K562 (cell line): ENCODE measurements around the gene COL26A1. TPM values are rescaled to one million over a fixed set of nuclear protein-coding genes. Genes with fewer than 3 reads are reported as not detected.

Experiments
- ATAC-seq: fragments of 200-7000 bp; cut with Tn5 transposase; 3 replicates; pipeline ENCODE4 v1.9.1; 2020; ENCODE audit warnings: moderate library complexity
- BruUV-seq: library from RNA; stranded (reverse); fragments of 400-500 nt; replicated peaks from 2 replicates; lab custom pipeline; 2021; lab: Mats Ljungman, UMichigan
- CTCF ChIA-PET: fragments of 300-600 bp; formaldehyde crosslinking; extraction: SDS; loops from one replicate; lab custom pipeline; 2021; ENCODE audit warnings: low intra/inter-chr PET ratio; lab: Yijun Ruan, JAX
- POLR2A ChIA-PET: fragments of 300-600, 350-650 bp; sonication (Branson Sonifier 250); formaldehyde crosslinking; extraction: SDS; loops from one replicate; lab custom pipeline; 2021; ENCODE audit warnings: antibody characterized with exemption, inconsistent platforms; lab: Yijun Ruan, JAX
- DNase-seq, 4 experiments: peaks; one replicate each; pipeline versions ENCODE4 v3.0.0 to v3.0.0-alpha.2; 2011 to 2018; ENCODE audit warnings: low spot score in 3 of 4, mixed read lengths in 3 of 4; ENCODE audit errors: extremely low read depth in 1 of 4
- FAIRE-seq: peaks from 2 replicates; lab custom pipeline; 2011; peaks lifted over from hg19 to GRCh38; lab: Jason Lieb, UNC
- H2AFZ ChIP-seq: 2 replicates; pipeline ENCODE4 v1.6.0; 2011; ENCODE audit warnings: low read depth, low read length, control low read depth, inconsistent platforms
- H3K27ac ChIP-seq: fragments of 200-600 bp; 3 replicates; pipeline ENCODE4 v1.8.0; 2011; ENCODE audit warnings: low read depth, mild to moderate bottlenecking, control low read depth, inconsistent platforms, low read length, moderate library complexity, mixed read lengths; ENCODE audit errors: extremely low read depth
- H3K27me3 ChIP-seq, 2 experiments: fragments of 300-600 bp in 1 of 2; 2 replicates in 1 of 2; 3 replicates in 1 of 2; pipeline versions ENCODE4 v1.6.0 to v1.8.0; 2011; ENCODE audit warnings: inconsistent platforms in 2 of 2, low read length in 2 of 2, mild to moderate bottlenecking in 1 of 2, mixed read lengths in 1 of 2, moderate library complexity in 1 of 2; ENCODE audit not compliant: control insufficient read depth in 2 of 2, insufficient read depth in 2 of 2
- H3K36me3 ChIP-seq: fragments of 300-600 bp; 3 replicates; pipeline ENCODE4 v1.8.0; 2011; ENCODE audit warnings: mild to moderate bottlenecking, low read length, inconsistent platforms; ENCODE audit not compliant: control insufficient read depth, insufficient read depth
- H3K4me1 ChIP-seq, 2 experiments: fragments of 200-600 bp in 1 of 2; replicated peaks in 1 of 2; 2 replicates in 1 of 2; 3 replicates in 1 of 2; pipeline versions ENCODE4 v1.5.1 to v1.8.0; 2011; ENCODE audit warnings: inconsistent platforms in 2 of 2, low read length in 2 of 2, mild to moderate bottlenecking in 1 of 2, mixed read lengths in 1 of 2, moderate library complexity in 1 of 2; ENCODE audit not compliant: control insufficient read depth in 2 of 2, insufficient read depth in 2 of 2
- H3K4me2 ChIP-seq: 2 replicates; pipeline ENCODE4 v1.6.1; 2011; ENCODE audit warnings: low read length, control low read depth, inconsistent platforms, mixed read lengths; ENCODE audit not compliant: insufficient read depth
- H3K4me3 ChIP-seq: fragments of 200-600 bp; sonication (generic), shearing (Covaris generic); 2 replicates; pipeline ENCODE4 v1.5.1; 2016; ENCODE audit warnings: control low read depth, inconsistent platforms
- H3K79me2 ChIP-seq: fragments of 200-600 bp; 3 replicates; pipeline ENCODE4 v1.8.0; 2011; ENCODE audit warnings: low read length, inconsistent platforms; ENCODE audit not compliant: control insufficient read depth, insufficient read depth
- H3K9ac ChIP-seq, 2 experiments: 2 replicates each; pipeline versions ENCODE4 v1.6.0 to v1.6.1; 2011; ENCODE audit warnings: low read depth in 2 of 2, low read length in 2 of 2, control low read depth in 1 of 2, inconsistent platforms in 1 of 2, mild to moderate bottlenecking in 1 of 2, mixed read lengths in 1 of 2; ENCODE audit not compliant: insufficient read depth in 1 of 2
- H3K9me1 ChIP-seq: one replicate; pipeline ENCODE4 v1.6.0; 2011; ENCODE audit warnings: inconsistent platforms, mild to moderate bottlenecking, low read length, moderate library complexity; ENCODE audit not compliant: control insufficient read depth, insufficient read depth
- H3K9me3 ChIP-seq: replicated peaks from 2 replicates; pipeline ENCODE4 v1.5.1; 2011; ENCODE audit warnings: low read depth, low read length, inconsistent platforms; ENCODE audit not compliant: control insufficient read depth, insufficient read depth
- H4K20me1 ChIP-seq: replicated peaks from 2 replicates; pipeline ENCODE4 v1.6.1; 2011; ENCODE audit warnings: low read length, inconsistent platforms, mixed read lengths; ENCODE audit not compliant: control insufficient read depth, insufficient read depth
- BHLHE40 ChIP-seq: IDR thresholded peaks from 2 replicates; pipeline ENCODE4 v1.6.1; 2011; ENCODE audit warnings: low read length, improper control_type of control experiment
- CBX1 ChIP-seq: sonication (generic); IDR thresholded peaks from 2 replicates; pipeline ENCODE4 v1.6.1; 2016; ENCODE audit warnings: antibody characterized with exemption, low read depth, mild to moderate bottlenecking
- CHD4 ChIP-seq: fragments of 200-600 bp; sonication (generic); IDR thresholded peaks from 3 replicates; pipeline ENCODE4 v1.6.1; 2012; ENCODE audit warnings: low read depth, mild to moderate bottlenecking, mixed read lengths, low read length, inconsistent platforms; ENCODE audit not compliant: insufficient read depth, insufficient replicate concordance, poor library complexity, severe bottlenecking
- FOXM1 ChIP-seq, 2 experiments: fragments of 450-650 bp in 1 of 2; sonication (generic) in 1 of 2; formaldehyde crosslinking in 1 of 2; IDR thresholded peaks; 2 replicates each; pipeline versions ENCODE4 v1.6.1 to v1.9.0; 2017 to 2022; ENCODE audit warnings: low read depth in 2 of 2, mild to moderate bottlenecking in 2 of 2, missing genetic modification reagents in 1 of 2, moderate library complexity in 1 of 2
- GABPB1 ChIP-seq: sonication (generic); formaldehyde crosslinking; IDR thresholded peaks from 2 replicates; pipeline ENCODE4 v1.8.0; 2022; ENCODE audit warnings: mild to moderate bottlenecking, missing genetic modification reagents
- HDAC1 ChIP-seq, 2 experiments: fragments of 450-650 bp; IDR thresholded peaks; 2 replicates each; pipeline ENCODE4 v1.6.1; 2016 to 2017; ENCODE audit warnings: inconsistent platforms in 1 of 2, mild to moderate bottlenecking in 1 of 2, moderate library complexity in 1 of 2
- SIRT6 ChIP-seq: IDR thresholded peaks from one replicate; pipeline ENCODE4 v1.6.1; 2012; ENCODE audit warnings: low read depth, mild to moderate bottlenecking, control low read depth, inconsistent platforms, low read length, moderate library complexity
- SRSF9 ChIP-seq: fragments of 200-400 bp; formaldehyde crosslinking; IDR thresholded peaks from 2 replicates; pipeline ENCODE4 v1.6.1; 2017; ENCODE audit warnings: low read depth, low read length, borderline replicate concordance
- TCF7 ChIP-seq: sonication (generic); IDR thresholded peaks from 2 replicates; pipeline ENCODE4 v1.6.1; 2016; ENCODE audit warnings: antibody characterized with exemption, borderline replicate concordance
- XRCC3 ChIP-seq: fragments of 450-650 bp; IDR thresholded peaks from 2 replicates; pipeline ENCODE4 v1.6.1; 2017; ENCODE audit warnings: mild to moderate bottlenecking, moderate library complexity
- ZNF146 ChIP-seq: IDR thresholded peaks from one replicate; pipeline ENCODE4 v1.6.1; 2018; ENCODE audit warnings: missing compliant biosample characterization; ENCODE audit not compliant: unreplicated experiment
- WGBS: fragments of 100-300 bp; shearing (Covaris generic); methylation state at CpG from one replicate; pipeline ENCODE4 v1.1.6; 2016; ENCODE audit warnings: low coverage, mixed read lengths; ENCODE audit not compliant: insufficient coverage; ENCODE audit errors: missing lambda C conversion rate; 5-methylcytosine and 5-hydroxymethylcytosine counted together
- in situ Hi-C: fragments of 300-500 bp; cut with MboI; formaldehyde crosslinking; loops from 4 replicates; pipeline ENCODE4 v1.15.0; 2018; ENCODE audit warnings: inconsistent platforms, mixed read lengths
- intact Hi-C: fragments of 100-400 bp; cut with micrococcal nuclease; formaldehyde crosslinking; loops from 2 replicates; pipeline ENCODE4 v1.14.2; 2022
- polyA plus RNA-seq, 8 experiments: library from polyadenylated mRNA; depleted of rRNA in 4 of 8; stranded (reverse) in 5 of 8; unstranded in 3 of 8; fragments of >200 nt; fragmentation: Nextera tagmentation in 2 of 8; fragmentation: Illumina TruSeq in 1 of 8; extraction: Ambion mirVana in 2 of 8; extraction: Trizol in 1 of 8; gene quantifications; 2 replicates each; pipeline versions ENCODE4 v1.2.1 to v1.2.3, GENCODE V29; 2011 to 2014; ENCODE audit warnings: inconsistent platforms in 1 of 8, missing spikeins in 1 of 8
- total RNA-seq, 7 experiments: library from RNA; depleted of rRNA in 6 of 7; stranded (reverse); fragments of >200 nt in 6 of 7; fragmentation: Illumina TruSeq in 2 of 7; extraction: Trizol in 2 of 7; gene quantifications; 2 replicates each; pipeline versions ENCODE4 v1.2.1 to v1.2.3, GENCODE V29; 2011 to 2021; ENCODE audit warnings: low replicate concordance in 1 of 7
- TF ChIP-seq, protein P1 (sequence below): fragments of 250-450 bp; sonication (Bioruptor Pico); IDR thresholded peaks from 2 replicates; pipeline ENCODE4 v1.5.0; 2020; ENCODE audit warnings: mild to moderate bottlenecking, borderline replicate concordance
- TF ChIP-seq, protein P2 (sequence below): sonication (generic); formaldehyde crosslinking; IDR thresholded peaks from 2 replicates; pipeline ENCODE4 v1.8.0; 2022; ENCODE audit warnings: mild to moderate bottlenecking, missing genetic modification reagents

The COL26A1 gene
- total and polyA plus RNA-seq, 9 of the 15 experiments (the other 6 are each of a cell fraction or from before 2014, with no cell fraction given) = 0.04 to 0.39 (median 0.07) TPM; not detected in 5

DNA sequence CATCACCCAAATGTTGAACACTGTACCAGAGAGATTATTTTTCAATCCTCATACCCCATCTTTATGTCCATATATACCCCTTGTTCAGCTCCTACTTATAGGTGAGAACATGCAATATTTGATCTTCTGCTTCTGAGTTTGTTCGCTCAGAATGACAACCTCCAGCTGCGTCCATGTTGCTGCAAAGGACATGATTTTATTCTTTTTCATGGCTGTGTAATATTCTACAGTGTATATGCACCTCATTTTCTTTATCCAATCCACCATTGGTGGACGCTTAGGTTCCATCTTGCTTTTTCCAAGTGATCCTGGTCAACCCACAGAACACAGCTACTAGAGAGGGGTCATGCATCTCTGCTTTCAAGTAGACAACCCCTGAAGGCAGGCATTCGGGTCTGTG, 166.9 kb downstream of the COL26A1 start:
- Histone ChIP-seq H3K27me3 (peaks cover 7 to 73% of the 10 kb centered on the region in 2 experiments; a peak in 4 of 5 replicates), H3K79me2 (no peaks in the 10 kb centered on the region), H3K36me3 (no peaks in the 10 kb centered on the region), H3K4me1 (peaks cover 0 to 3% of the 10 kb centered on the region in 2 experiments; a peak in 1 of 5 replicates), H3K9me3 (no peaks in the 10 kb centered on the region), H2AFZ (no peak overlapping the region), H3K9me1 (no peaks in the 10 kb centered on the region), H3K27ac (no peak overlapping the region), H4K20me1 (no peaks in the 10 kb centered on the region), H3K4me3 (no peak overlapping the region), H3K4me2 (no peak overlapping the region), H3K9ac (no peak overlapping the region)
- FAIRE-seq (no peak), ATAC-seq (no peak), DNase-seq (no peak)
- intact Hi-C loops (no loop called here), in situ Hi-C loops (no loop called here)
- WGBS = 1% methylated on average over 4 of the region's 4 CpGs
- ChIA-PET CTCF (no interaction called here), POLR2A (no interaction called here)
- TF ChIP-seq CBX1 (no peak), ZNF146 (CRISPR knock-in tag) (peak; percentile 89)
- BruUV-seq = no TSS peak

DNA sequence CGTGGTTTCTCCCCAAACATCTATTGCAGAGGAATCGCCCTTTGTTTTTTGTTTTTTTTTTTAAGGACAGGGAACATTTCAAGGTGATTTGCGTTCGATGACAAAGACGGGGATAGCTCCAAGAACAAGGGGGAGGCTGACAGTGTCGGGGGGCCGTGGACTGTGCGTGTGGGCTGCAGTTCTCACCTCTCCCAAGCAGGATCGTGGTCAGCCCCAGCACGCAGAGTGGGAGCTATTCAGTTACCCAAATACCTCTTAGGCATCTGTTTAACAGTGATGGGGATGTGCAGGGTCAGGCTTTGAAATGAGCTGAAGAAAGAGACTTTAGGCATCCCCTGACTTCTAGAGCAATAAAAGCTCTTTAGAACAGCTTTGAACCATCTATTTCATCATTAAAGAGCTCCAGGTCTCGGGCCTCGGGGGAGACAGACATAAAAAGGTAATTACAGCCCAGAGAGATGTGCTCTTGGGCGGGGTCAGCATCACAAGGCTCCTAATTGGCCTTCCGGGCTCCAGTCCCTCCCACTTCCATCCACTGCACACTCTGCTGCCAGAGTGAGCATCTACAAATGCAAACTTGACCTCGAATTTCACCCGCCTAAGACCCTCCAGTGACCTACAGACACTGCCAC, 169.2 kb downstream of the COL26A1 start:
- CTCF ChIA-PET = no interaction called here
- WGBS = 1% methylated on average over 16 of the region's 16 CpGs
- Histone ChIP-seq H3K9me3 (no peaks in the 10 kb centered on the region), H3K4me1 (peaks cover 0 to 14% of the 10 kb centered on the region in 2 experiments; a peak in 2 of 5 replicates), H3K4me2 (no peak overlapping the region), H3K9me1 (no peaks in the 10 kb centered on the region), H3K27ac (no peak overlapping the region), H3K36me3 (no peaks in the 10 kb centered on the region), H3K27me3 (peaks cover 8 to 82% of the 10 kb centered on the region in 2 experiments; a peak in 4 of 5 replicates), H3K9ac (no peak overlapping the region), H4K20me1 (peaks cover 7% of the 10 kb centered on the region; the same call in 1 of the 2 replicates), H3K4me3 (no peak overlapping the region), H2AFZ (no peak overlapping the region), H3K79me2 (no peaks in the 10 kb centered on the region)
- intact Hi-C loops = no loop called here
- ATAC-seq = peak; percentile 62; the same call in 2 of the 3 replicates
- no peak for DNase-seq
- no TSS peak for BruUV-seq
- in situ Hi-C loops = no loop called here
- POLR2A ChIA-PET = no interaction called here
- no peak for FAIRE-seq
- TF ChIP-seq FOXM1 (IDR thresholded peaks at IDR 0.05; ENCODE audit: low read depth) (no peak), FOXM1 (CRISPR knock-in tag; IDR thresholded peaks at IDR 0.05; ENCODE audit: low read depth) (no peak), HDAC1 (IDR thresholded peaks at IDR 0.05) (no peak), BHLHE40 (no peak), TCF7 (no peak), XRCC3 (no peak), SIRT6 (no peak), CHD4 (no peak), SRSF9 (no peak), GABPB1 (CRISPR knock-in tag) (no peak)
- TF ChIP-seq, protein P1, sequence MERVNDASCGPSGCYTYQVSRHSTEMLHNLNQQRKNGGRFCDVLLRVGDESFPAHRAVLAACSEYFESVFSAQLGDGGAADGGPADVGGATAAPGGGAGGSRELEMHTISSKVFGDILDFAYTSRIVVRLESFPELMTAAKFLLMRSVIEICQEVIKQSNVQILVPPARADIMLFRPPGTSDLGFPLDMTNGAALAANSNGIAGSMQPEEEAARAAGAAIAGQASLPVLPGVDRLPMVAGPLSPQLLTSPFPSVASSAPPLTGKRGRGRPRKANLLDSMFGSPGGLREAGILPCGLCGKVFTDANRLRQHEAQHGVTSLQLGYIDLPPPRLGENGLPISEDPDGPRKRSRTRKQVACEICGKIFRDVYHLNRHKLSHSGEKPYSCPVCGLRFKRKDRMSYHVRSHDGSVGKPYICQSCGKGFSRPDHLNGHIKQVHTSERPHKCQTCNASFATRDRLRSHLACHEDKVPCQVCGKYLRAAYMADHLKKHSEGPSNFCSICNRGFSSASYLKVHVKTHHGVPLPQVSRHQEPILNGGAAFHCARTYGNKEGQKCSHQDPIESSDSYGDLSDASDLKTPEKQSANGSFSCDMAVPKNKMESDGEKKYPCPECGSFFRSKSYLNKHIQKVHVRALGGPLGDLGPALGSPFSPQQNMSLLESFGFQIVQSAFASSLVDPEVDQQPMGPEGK (CRISPR knock-in tag) = no peak
- TF ChIP-seq, protein P2, sequence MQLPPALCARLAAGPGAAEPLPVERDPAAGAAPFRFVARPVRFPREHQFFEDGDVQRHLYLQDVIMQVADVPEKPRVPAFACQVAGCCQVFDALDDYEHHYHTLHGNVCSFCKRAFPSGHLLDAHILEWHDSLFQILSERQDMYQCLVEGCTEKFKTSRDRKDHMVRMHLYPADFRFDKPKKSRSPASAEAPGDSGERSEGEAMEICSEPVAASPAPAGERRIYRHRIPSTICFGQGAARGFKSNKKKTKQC (CRISPR knock-in tag) = no peak
